ENCODE data around the gene HPS5. TPM values are rescaled to one million over a fixed set of nuclear protein-coding genes. Genes with fewer than 3 reads are reported as not detected.

The HPS5 gene
- total RNA-seq, 1 experiment from 2014 or later, result 15.4 TPM

- Mint-ChIP-seq H3K27me3 (ENCODE audit: low read depth) (no peaks in the 10 kb centered on the region; the same call in 1 of the 2 replicates), H3K4me3 (no peak overlapping the region), H3K36me3 (ENCODE audit: insufficient read depth in 1 of 3, low read depth in 3 of 3) (no peaks in the 10 kb centered on the region; a peak in 1 of 7 replicates), H3K9me3 (no peaks in the 10 kb centered on the region), H3K27ac (peak overlapping the region in 1 of 3 experiments; percentile 28; a peak in 1 of 7 replicates), H3K4me1 (peaks cover 2 to 7% of the 10 kb centered on the region in 2 experiments)
- H3K4me1 ChIP-seq (ENCODE audit: insufficient read depth, low read length), result no peaks in the 10 kb centered on the region
- H3K23ac ChIP-seq (ENCODE audit: insufficient read length, low read depth, low read length), result no peak overlapping the region
- no peak overlapping the region for H4K91ac ChIP-seq (ENCODE audit: insufficient read length, low read depth, low read length)
- no peak overlapping the region for H4K8ac ChIP-seq (replicated peaks; ENCODE audit: insufficient read length, low read depth, low read length)
- H4K20me1 ChIP-seq (ENCODE audit: control insufficient read depth, insufficient read depth, insufficient read length), result no peaks in the 10 kb centered on the region
- no peaks in the 10 kb centered on the region for H3K79me1 ChIP-seq (ENCODE audit: insufficient read depth, low read depth, low read length, poor library complexity, severe bottlenecking)
- no peak overlapping the region for H3T11ph ChIP-seq (ENCODE audit: low read length)
- no peak overlapping the region for H2BK120ac ChIP-seq (ENCODE audit: low read depth, low read length, poor library complexity, severe bottlenecking)
- no peak overlapping the region for H3K9ac ChIP-seq (ENCODE audit: extremely low read depth, insufficient read length, low read length)
- no peak overlapping the region for H2BK15ac ChIP-seq (ENCODE audit: low read depth, low read length)
- no peak for DNase-seq
- no peak overlapping the region for H4K5ac ChIP-seq (ENCODE audit: insufficient read length, low read depth, low read length)
- no peak overlapping the region for H3K14ac ChIP-seq (ENCODE audit: insufficient read depth, low read length)
- no peaks in the 10 kb centered on the region for H3K27me3 ChIP-seq (ENCODE audit: insufficient read depth, low read length)
- H2BK12ac ChIP-seq (ENCODE audit: insufficient read length, low read depth, low read length), result no peak overlapping the region
- no peak overlapping the region for H2BK20ac ChIP-seq (ENCODE audit: low read depth, low read length, poor library complexity, severe bottlenecking)
- no peak for TF ChIP-seq CTCF (conservative IDR thresholded peaks at IDR 0.05)
- no peaks in the 10 kb centered on the region for H3K23me2 ChIP-seq (ENCODE audit: insufficient read length, low read depth, low read length, poor library complexity, severe bottlenecking)
- H3K18ac ChIP-seq (ENCODE audit: insufficient read length, low read depth, low read length), result no peak overlapping the region
- H2AK5ac ChIP-seq (ENCODE audit: insufficient read length, low read length), result no peak overlapping the region
- H2BK5ac ChIP-seq (ENCODE audit: insufficient read length, low read length), result no peak overlapping the region
- no peak overlapping the region for H2AFZ ChIP-seq (ENCODE audit: low read length)
- H3K27ac ChIP-seq (ENCODE audit: insufficient read length, low read depth, low read length), result no peak overlapping the region
- no peaks in the 10 kb centered on the region for H3K79me2 ChIP-seq (ENCODE audit: insufficient read depth, low read length)
- no peak overlapping the region for H3K4ac ChIP-seq (ENCODE audit: low read depth, low read length)
- WGBS (ENCODE audit: extremely low coverage, insufficient read length, low lambda C conversion rate), result no CpG with 5 or more reads among the region's 1 CpG
- H3K4me2 ChIP-seq (ENCODE audit: insufficient read depth, insufficient read length, low read length), result no peak overlapping the region
- no peaks in the 10 kb centered on the region for H3K9me3 ChIP-seq (ENCODE audit: control insufficient read depth, low read depth, low read length)
- no peak overlapping the region for H3K56ac ChIP-seq (ENCODE audit: insufficient read length, low read depth, low read length)
Observed at GRCh38 chr11:18264677-18265555, 57.0 kb downstream of the HPS5 start.

Data from H9 (cell line).